Measurements from ENCODE around the gene LGALS8.
"Not testable (repeated sequence)": the region's sequence is repeated elsewhere in the genome, so short reads cannot be mapped to it uniquely, and the experiment has no call there.

Gene LGALS8

GRCh38 chr1:236523704-236524141, at the start of gene LGALS8:
LGALS8 (plus strand) TSS chr1:236523982; CDS start chr1:236526071, 2,089 bp downstream.
- peak; percentile 10 for DNase-seq

- DNase-seq = no peak
These were observed 47.8 kb upstream of the LGALS8 start for GRCh38 chr1:236476019-236476418.

- DNase-seq = no peak
These were observed 42.9 kb upstream of the LGALS8 start for GRCh38 chr1:236480758-236481436.

- DNase-seq = no peak
These were observed 39.3 kb upstream of the LGALS8 start for GRCh38 chr1:236484310-236484971.

- DNase-seq = no peak
These were observed 37.3 kb upstream of the LGALS8 start for GRCh38 chr1:236486356-236487002.

GRCh38 chr1:236489161-236489560, 34.6 kb upstream of the LGALS8 start:
- not testable (repeated sequence) for DNase-seq

GRCh38 chr1:236489710-236490377, 33.9 kb upstream of the LGALS8 start:
- no peak for DNase-seq

GRCh38 chr1:236491469-236492136, 32.2 kb upstream of the LGALS8 start:
- no peak for DNase-seq

GRCh38 chr1:236492378-236492777, 31.4 kb upstream of the LGALS8 start:
- DNase-seq = no peak

- no peak for DNase-seq
These were observed 29.7 kb upstream of the LGALS8 start for GRCh38 chr1:236494082-236494481.

GRCh38 chr1:236494586-236495466, 29.0 kb upstream of the LGALS8 start:
- no peak for DNase-seq

- no peak for DNase-seq
These were observed 28.2 kb upstream of the LGALS8 start for GRCh38 chr1:236495467-236496112.

GRCh38 chr1:236497908-236498307, 25.9 kb upstream of the LGALS8 start:
- no peak for DNase-seq

- no peak for DNase-seq
These were observed 22.7 kb upstream of the LGALS8 start for GRCh38 chr1:236501093-236501492.

- DNase-seq = no peak
These were observed 21.2 kb upstream of the LGALS8 start for GRCh38 chr1:236502579-236502971.

- no peak for DNase-seq
These were observed 20.7 kb upstream of the LGALS8 start for GRCh38 chr1:236502972-236503639.

- not testable (repeated sequence) for DNase-seq
These were observed 19.4 kb upstream of the LGALS8 start for GRCh38 chr1:236504338-236504737.

- DNase-seq = no peak
These were observed 16.6 kb upstream of the LGALS8 start for GRCh38 chr1:236507022-236507700.

- no peak for DNase-seq
These were observed 15.2 kb upstream of the LGALS8 start for GRCh38 chr1:236508593-236509027.

GRCh38 chr1:236509203-236509602, 14.6 kb upstream of the LGALS8 start:
- no peak for DNase-seq
